ENCODE data around the gene CFHR3. TPM values are rescaled to one million over a fixed set of nuclear protein-coding genes. Genes with fewer than 3 reads are reported as not detected.
"Not testable (repeated sequence)": the region's sequence is repeated elsewhere in the genome, so short reads cannot be mapped to it uniquely, and the experiment has no call there.

CFHR3 gene
- not detected for total RNA-seq

- DNase-seq (ENCODE audit: low spot score) (no peak), ATAC-seq (no peak)
- no peak within 1 kb of the TSS for H3K27ac Mint-ChIP-seq
- no peaks in the 10 kb centered on the region for H3K27me3 Mint-ChIP-seq
- no peak within 1 kb of the TSS for H3K4me3 Mint-ChIP-seq
- no peaks in the 10 kb centered on the region for H3K4me1 Mint-ChIP-seq (ENCODE audit: low read depth in 2 of 2)
- no peaks in the 10 kb centered on the region for H3K36me3 Mint-ChIP-seq
- peaks cover 4% of the 10 kb centered on the region for H3K9me3 Mint-ChIP-seq
Measured at GRCh38 chr1:196774603-196775002, at the start of gene CFHR3. TSS of gene CFHR3 (plus strand) at chr1:196774840. CDS start at chr1:196774887, 47 bp downstream.

GRCh38 chr1:196732526-196732925 is 42.1 kb upstream of the CFHR3 start:
- ATAC-seq: no peak
- Mint-ChIP-seq H3K36me3 (peaks cover 4% of the 10 kb centered on the region), H3K4me1 (ENCODE audit: low read depth in 2 of 2) (no peaks in the 10 kb centered on the region)

DNA sequence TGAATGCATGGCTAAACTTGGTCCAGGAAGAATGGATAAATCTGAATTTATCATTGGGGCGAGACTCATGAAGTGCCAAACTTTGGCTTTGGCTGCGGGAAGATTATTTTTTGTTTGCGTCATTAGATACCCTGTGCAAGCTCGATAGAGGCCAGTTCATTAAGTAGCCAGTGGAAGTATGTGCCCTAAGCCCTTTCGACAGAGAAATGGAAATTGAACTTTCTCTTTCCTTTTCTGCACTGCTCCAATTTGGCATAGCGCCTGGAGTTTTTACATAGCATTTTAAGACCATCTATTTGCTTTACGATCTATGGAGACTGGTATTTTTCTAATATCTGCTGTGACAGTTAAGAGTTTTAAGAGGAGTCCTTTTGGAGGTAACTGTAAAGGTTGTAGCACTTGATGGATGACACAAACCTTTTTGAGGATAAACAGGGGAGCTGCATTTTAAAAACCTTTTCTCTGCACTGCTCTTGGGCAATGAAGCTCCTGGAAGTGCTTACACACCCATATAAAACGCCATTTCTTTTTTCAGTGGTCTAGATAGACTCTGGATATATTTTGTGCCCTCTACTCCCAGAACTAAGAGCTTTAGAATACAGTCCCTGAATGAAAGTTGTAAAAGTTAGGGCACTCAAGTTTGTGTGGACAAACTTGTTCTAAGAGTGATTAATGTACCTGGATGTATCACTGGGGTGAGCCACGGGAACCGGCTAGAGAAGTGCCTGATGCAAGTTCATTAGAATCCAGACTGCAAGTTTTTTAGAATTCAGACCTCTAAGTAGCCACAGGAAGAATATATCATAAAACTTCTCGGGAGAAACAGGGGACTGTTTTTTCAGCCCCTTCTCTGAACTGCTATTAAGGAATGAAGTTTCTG is 41.3 kb upstream of the CFHR3 start:
- peaks cover 4% of the 10 kb centered on the region for H3K36me3 Mint-ChIP-seq
- H3K27me3 Mint-ChIP-seq: no peaks in the 10 kb centered on the region
- no peak for ATAC-seq
- no peak overlapping the region for H3K27ac Mint-ChIP-seq
- H3K9me3 Mint-ChIP-seq: peaks cover 18% of the 10 kb centered on the region
- H3K4me3 Mint-ChIP-seq: no peak overlapping the region
- DNase-seq (ENCODE audit: low spot score): no peak
- no peaks in the 10 kb centered on the region for H3K4me1 Mint-ChIP-seq (ENCODE audit: low read depth in 2 of 2)

More at GRCh38 chr1:196732526-196732925, 42.1 kb upstream of the CFHR3 start:
- H3K4me3 Mint-ChIP-seq: no peak overlapping the region
- H3K9me3 Mint-ChIP-seq: peaks cover 13% of the 10 kb centered on the region
- DNase-seq (ENCODE audit: low spot score): no peak
- no peak overlapping the region for H3K27ac Mint-ChIP-seq
- no peaks in the 10 kb centered on the region for H3K27me3 Mint-ChIP-seq

DNA sequence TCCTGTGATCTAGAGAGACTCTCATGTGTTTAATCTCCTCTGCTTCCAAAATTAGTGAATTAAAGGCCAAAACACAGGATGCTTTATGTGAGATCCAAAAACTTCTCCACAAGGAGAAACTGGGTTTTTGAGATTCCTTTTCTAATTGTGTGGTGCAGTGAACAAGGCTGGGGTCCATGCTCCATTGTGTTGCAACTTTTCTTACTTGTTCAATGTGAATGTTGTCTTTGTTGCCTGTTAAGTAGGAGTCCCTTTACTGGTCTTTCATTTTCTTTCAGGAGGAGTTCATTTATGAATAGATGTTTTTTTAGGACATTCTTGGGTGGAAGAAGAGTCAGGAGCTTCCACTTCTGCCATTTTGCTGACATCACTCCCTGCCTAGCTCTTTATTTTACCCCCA is 40.6 kb upstream of the CFHR3 start:
- H3K27me3 Mint-ChIP-seq: no peaks in the 10 kb centered on the region

DNA sequence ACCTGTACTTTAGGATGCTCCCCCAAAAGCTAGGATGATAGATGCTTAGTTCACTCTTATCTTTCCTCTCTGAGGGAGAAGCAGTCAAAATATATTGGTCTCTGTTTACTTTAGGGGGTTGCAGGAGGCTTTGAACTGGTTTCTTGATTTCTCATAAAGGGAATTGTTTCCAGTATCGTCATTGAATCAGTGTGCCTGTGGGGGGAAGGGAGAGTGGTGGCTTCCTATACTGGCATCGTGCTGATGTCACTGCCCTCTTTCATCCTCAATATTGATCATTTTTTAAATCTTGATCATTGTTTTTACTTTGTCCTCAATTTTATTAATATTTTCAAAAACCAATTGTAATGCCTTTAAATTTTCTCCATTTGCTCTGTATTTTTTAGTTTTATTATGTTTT is 40.2 kb upstream of the CFHR3 start:
- ATAC-seq (no peak), DNase-seq (ENCODE audit: low spot score) (no peak)
- no peak overlapping the region for H3K4me3 Mint-ChIP-seq
- no peaks in the 10 kb centered on the region for H3K4me1 Mint-ChIP-seq (ENCODE audit: low read depth in 2 of 2)
- H3K27ac Mint-ChIP-seq: no peak overlapping the region
- peaks cover 22% of the 10 kb centered on the region for H3K9me3 Mint-ChIP-seq
- no peaks in the 10 kb centered on the region for H3K27me3 Mint-ChIP-seq
- peaks cover 9% of the 10 kb centered on the region for H3K36me3 Mint-ChIP-seq

More for the DNA sequence above, 40.6 kb upstream of the CFHR3 start:
- no peak overlapping the region for H3K4me3 Mint-ChIP-seq
- H3K9me3 Mint-ChIP-seq: peaks cover 18% of the 10 kb centered on the region
- H3K4me1 Mint-ChIP-seq (ENCODE audit: low read depth in 2 of 2): no peaks in the 10 kb centered on the region
- DNase-seq (ENCODE audit: low spot score) (no peak), ATAC-seq (no peak)
- peaks cover 5% of the 10 kb centered on the region for H3K36me3 Mint-ChIP-seq
- H3K27ac Mint-ChIP-seq: no peak overlapping the region

DNA sequence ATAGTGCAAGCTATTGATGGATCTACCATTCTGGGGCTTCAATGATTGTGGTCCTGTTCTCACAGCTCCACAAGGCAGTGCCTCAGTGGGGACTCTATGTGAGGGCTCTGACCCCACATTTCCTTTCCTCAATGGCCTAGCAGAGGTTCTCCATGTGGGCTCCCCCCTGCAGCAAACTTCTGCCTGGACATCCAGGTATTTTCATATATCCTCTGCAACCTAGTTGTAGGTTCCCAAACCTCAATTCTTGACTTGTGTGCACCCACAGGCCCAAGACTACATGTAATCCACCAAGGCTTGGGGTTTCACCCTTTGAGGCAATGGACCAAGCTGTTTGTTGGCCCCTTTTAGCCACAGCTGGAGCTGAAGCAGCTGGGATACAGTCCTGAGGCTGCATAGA is 35.9 kb upstream of the CFHR3 start:
- H3K27ac Mint-ChIP-seq: no peak overlapping the region
- no peaks in the 10 kb centered on the region for H3K27me3 Mint-ChIP-seq
- H3K4me1 Mint-ChIP-seq (ENCODE audit: low read depth in 2 of 2): no peaks in the 10 kb centered on the region
- H3K4me3 Mint-ChIP-seq: no peak overlapping the region
- H3K9me3 Mint-ChIP-seq: peaks cover 16% of the 10 kb centered on the region
- H3K36me3 Mint-ChIP-seq: peaks cover 13% of the 10 kb centered on the region
- no peak for ATAC-seq
- DNase-seq (ENCODE audit: low spot score): no peak

- not testable (repeated sequence) for ATAC-seq; H3K4me1 Mint-ChIP-seq (ENCODE audit: low read depth in 2 of 2); H3K4me3 Mint-ChIP-seq; H3K27me3 Mint-ChIP-seq; DNase-seq (ENCODE audit: low spot score); H3K27ac Mint-ChIP-seq
- Mint-ChIP-seq H3K9me3 (peaks cover 11% of the 10 kb centered on the region), H3K36me3 (peaks cover 13% of the 10 kb centered on the region)
Measured at GRCh38 chr1:196743244-196743643, 31.4 kb upstream of the CFHR3 start.

DNA sequence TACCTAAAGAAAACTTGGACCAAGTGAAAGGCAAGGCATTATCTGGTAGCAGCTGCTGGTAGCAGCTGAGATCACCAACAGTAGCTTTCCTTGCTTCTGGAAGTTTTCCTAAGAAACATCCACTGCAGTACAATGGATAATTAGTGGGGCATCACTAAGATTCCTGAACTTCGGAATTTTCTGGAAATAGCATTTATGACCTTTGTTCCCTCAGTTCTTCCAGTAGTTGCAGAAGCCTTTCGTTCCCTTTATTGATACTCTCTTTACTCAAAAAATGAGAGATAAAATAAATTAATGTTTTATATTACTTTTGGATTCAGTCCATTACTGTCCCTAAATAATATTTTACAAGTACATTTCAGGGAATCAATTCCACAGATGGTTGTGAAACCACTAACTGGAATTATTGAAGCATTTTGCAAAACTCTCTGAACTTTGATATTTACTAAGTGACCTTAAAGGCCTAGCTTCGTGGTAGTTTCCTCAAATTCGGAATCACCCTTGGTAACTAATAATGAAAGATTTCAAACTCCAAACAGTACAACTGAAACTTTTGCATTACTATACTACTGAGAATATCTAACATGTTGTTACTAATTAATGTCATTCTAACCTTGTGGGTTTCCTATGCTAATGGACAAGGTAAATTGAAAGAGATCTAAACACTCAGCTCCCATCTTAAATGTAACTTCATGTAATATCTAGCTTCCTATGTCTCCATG is 9.5 kb upstream of the CFHR3 start:
- H3K27me3 Mint-ChIP-seq; H3K9me3 Mint-ChIP-seq; H3K4me1 Mint-ChIP-seq (ENCODE audit: low read depth in 2 of 2); H3K36me3 Mint-ChIP-seq; DNase-seq (ENCODE audit: low spot score); ATAC-seq; H3K27ac Mint-ChIP-seq; H3K4me3 Mint-ChIP-seq: not testable (repeated sequence)

DNA sequence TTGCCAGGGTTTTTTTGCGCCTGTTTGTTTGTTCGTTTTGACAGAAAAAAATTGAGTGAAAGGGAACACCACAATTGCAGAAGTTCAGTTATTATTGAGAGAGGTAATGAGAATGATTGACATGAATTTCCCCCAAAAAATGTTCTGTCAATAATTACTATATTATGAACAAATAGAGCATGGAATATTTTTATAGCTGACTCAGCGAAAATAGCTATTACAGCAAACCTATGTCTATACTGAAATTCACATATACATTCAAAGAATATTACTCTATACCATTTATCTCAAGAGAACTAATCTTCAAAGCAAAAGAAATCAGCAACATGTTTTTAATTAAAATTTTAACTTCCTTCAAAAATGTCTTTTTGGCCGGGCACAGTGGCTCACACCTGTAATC is 4.8 kb upstream of the CFHR3 start:
- H3K27me3 Mint-ChIP-seq; DNase-seq (ENCODE audit: low spot score); ATAC-seq; H3K4me3 Mint-ChIP-seq; H3K4me1 Mint-ChIP-seq (ENCODE audit: low read depth in 2 of 2); H3K36me3 Mint-ChIP-seq; H3K9me3 Mint-ChIP-seq; H3K27ac Mint-ChIP-seq: not testable (repeated sequence)

DNA sequence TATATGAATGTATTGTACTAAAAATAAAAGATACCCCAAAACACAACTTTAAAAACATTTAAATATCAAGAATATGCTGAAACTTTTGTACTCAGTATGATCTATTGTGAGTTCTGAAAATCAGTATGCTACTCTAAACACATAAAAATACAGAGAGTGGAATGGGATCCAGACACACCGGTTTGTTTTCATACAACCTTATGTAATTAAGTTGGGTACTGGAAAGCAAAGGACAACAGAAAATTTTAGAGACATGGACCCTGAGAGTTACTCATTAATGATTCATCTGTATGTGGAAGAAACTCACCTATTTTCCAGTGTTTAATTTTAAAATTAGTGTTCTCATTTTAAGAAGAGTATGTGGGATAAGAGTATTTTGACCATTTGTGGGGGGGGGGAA is 927 bp upstream of the CFHR3 start:
- no peaks in the 10 kb centered on the region for H3K36me3 Mint-ChIP-seq
- no peak overlapping the region for H3K27ac Mint-ChIP-seq
- DNase-seq (ENCODE audit: low spot score): no peak
- H3K4me1 Mint-ChIP-seq (ENCODE audit: low read depth in 2 of 2): no peaks in the 10 kb centered on the region
- H3K9me3 Mint-ChIP-seq: peaks cover 4% of the 10 kb centered on the region
- H3K27me3 Mint-ChIP-seq: no peaks in the 10 kb centered on the region
- no peak for ATAC-seq
- H3K4me3 Mint-ChIP-seq: no peak overlapping the region

DNA sequence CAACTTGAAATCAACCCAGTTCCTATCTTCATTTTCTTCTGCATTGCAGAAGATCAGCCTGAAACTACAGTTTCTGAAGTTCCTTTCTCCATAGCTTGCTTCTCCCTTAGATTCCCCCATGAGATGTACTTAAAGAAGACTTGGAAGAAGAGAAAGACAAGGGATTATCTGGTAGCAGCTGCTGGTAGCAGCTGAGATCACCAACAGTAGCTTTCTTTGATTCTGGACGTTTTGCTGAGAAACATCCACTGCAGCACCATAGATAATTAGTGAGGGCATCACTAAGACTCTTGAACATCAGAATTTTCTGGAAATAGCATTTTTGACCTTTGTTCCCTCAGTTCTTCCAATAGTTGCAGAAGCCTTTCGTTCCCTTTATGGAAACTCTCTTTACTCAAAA is 465 bp upstream of the CFHR3 start:
- Mint-ChIP-seq H3K27me3 (no peaks in the 10 kb centered on the region), H3K27ac (no peak overlapping the region), H3K4me3 (no peak overlapping the region), H3K36me3 (no peaks in the 10 kb centered on the region), H3K4me1 (ENCODE audit: low read depth in 2 of 2) (no peaks in the 10 kb centered on the region), H3K9me3 (peaks cover 4% of the 10 kb centered on the region)
- no peak for ATAC-seq
- no peak for DNase-seq (ENCODE audit: low spot score)

DNA sequence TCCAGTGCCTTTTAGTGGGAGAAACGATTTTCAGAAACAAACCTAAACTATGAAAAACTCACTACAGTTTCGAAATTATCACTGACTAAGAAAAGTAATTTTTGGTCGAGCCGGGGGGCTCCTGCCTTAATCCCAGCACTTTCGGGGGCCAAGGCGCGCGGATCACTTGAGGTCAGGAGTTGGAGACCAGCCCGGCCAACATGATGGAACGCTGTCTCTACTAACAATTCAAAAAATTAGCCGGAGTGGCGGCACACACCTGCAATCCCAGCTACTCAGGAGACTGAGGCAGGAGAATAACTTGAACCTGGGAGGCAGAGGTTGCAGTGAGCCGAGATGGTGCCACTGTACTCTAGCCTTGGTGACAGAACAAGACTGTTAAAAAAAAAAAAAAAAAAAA is 3.0 kb downstream of the CFHR3 start:
- no peak for DNase-seq (ENCODE audit: low spot score)
- no peaks in the 10 kb centered on the region for H3K27me3 Mint-ChIP-seq
- no peaks in the 10 kb centered on the region for H3K36me3 Mint-ChIP-seq
- no peak for ATAC-seq
- H3K27ac Mint-ChIP-seq: no peak overlapping the region
- H3K4me1 Mint-ChIP-seq (ENCODE audit: low read depth in 2 of 2): no peaks in the 10 kb centered on the region
- H3K4me3 Mint-ChIP-seq: no peak overlapping the region
- peaks cover 4% of the 10 kb centered on the region for H3K9me3 Mint-ChIP-seq

DNA sequence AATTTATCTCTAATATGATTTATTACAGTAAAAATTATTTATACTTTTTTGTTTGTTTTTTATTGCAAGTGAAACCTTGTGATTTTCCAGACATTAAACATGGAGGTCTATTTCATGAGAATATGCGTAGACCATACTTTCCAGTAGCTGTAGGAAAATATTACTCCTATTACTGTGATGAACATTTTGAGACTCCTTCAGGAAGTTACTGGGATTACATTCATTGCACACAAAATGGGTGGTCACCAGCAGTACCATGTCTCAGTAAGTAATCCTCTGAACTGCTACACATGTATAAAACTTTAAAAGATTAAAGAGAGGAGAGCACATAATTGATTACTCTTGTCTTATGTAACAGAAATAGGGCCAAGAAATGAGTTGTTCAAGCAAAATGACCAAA is 4.5 kb downstream of the CFHR3 start:
- Mint-ChIP-seq H3K9me3 (no peaks in the 10 kb centered on the region), H3K27ac (no peak overlapping the region), H3K36me3 (no peaks in the 10 kb centered on the region), H3K4me3 (no peak overlapping the region), H3K27me3 (no peaks in the 10 kb centered on the region), H3K4me1 (ENCODE audit: low read depth in 2 of 2) (no peaks in the 10 kb centered on the region)
- DNase-seq (ENCODE audit: low spot score): no peak
- no peak for ATAC-seq

GRCh38 chr1:196791252-196791651 is 16.6 kb downstream of the CFHR3 start:
- H3K36me3 Mint-ChIP-seq; H3K27me3 Mint-ChIP-seq; H3K4me1 Mint-ChIP-seq (ENCODE audit: low read depth in 2 of 2); H3K4me3 Mint-ChIP-seq; DNase-seq (ENCODE audit: low spot score); H3K27ac Mint-ChIP-seq; H3K9me3 Mint-ChIP-seq; ATAC-seq: not testable (repeated sequence)
